Measurements from ENCODE around the gene NCAN. TPM values are rescaled to one million over a fixed set of nuclear protein-coding genes. Genes with fewer than 3 reads are reported as not detected.

The NCAN gene
- polyA plus RNA-seq, 2 of the 4 experiments (the other 2 are of a cell fraction), result 0.03 to 0.05 TPM

DNA sequence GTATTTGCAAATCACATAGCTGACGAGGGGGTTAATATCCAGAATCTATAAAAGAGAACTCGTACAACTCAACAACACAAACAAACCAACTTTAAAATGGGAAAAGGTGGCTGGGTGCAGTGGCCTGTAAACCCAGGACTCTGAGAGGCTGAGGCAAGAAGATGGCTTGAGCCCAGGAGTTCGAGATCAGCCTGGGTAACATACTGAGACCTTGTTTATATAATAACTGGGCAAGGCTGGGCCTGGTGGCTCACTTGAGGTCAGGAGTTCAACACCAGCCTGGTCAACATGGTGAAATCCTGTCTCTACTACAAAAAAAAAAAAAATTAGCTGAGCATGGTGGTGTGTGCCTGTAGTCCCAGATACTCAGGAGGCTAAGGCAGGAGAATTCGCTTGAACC is 83.2 kb downstream of the NCAN start:
- no peak overlapping the region for H3K27ac ChIP-seq
- ATAC-seq (no peak), FAIRE-seq (no peak), DNase-seq (ENCODE audit: low read depth in 1 of 2, low spot score in 1 of 2) (no peak)
- no peak overlapping the region for H3K4me2 ChIP-seq
- CTCF ChIA-PET, result interaction anchor here (0.6 to 1.6 kb wide), 2 partner anchors 13 to 48 kb away, joined by 3 to 6 read pairs; no protein-coding TSS in a partner anchor
- H3K4me1 ChIP-seq, result no peaks in the 10 kb centered on the region
- POLR2A ChIA-PET, result no interaction called here
- TF ChIP-seq GATA3 (IDR thresholded peaks at IDR 0.05; ENCODE audit: borderline replicate concordance) (no peak), ZNF302 (CRISPR knock-in tag; IDR thresholded peaks at IDR 0.05) (no peak), BHLHE40 (IDR thresholded peaks at IDR 0.05; ENCODE audit: low read depth, low read length) (no peak), TP53 (CRISPR knock-in tag; IDR thresholded peaks at IDR 0.05) (no peak), RAD21 (conservative IDR thresholded peaks at IDR 0.05 in 1 of 2, IDR thresholded peaks at IDR 0.05 in 1 of 2) (no peak), CHD2 (IDR thresholded peaks at IDR 0.05; ENCODE audit: low read length, partially characterized antibody) (no peak), HEYL (CRISPR knock-in tag; IDR thresholded peaks at IDR 0.05) (no peak), HOXB5 (CRISPR knock-in tag; IDR thresholded peaks at IDR 0.05) (no peak), HOXA7 (CRISPR knock-in tag; IDR thresholded peaks at IDR 0.05) (no peak), EP300 (IDR thresholded peaks at IDR 0.05) (no peak), EHMT2 (IDR thresholded peaks at IDR 0.05; ENCODE audit: low read depth) (no peak), POLR2A (IDR thresholded peaks at IDR 0.05; ENCODE audit: low read length) (no peak), FOXS1 (CRISPR knock-in tag; IDR thresholded peaks at IDR 0.05) (no peak), SREBF2 (IDR thresholded peaks at IDR 0.05) (no peak), EHF (CRISPR knock-in tag; IDR thresholded peaks at IDR 0.05) (no peak)
- TF ChIP-seq, protein P1, sequence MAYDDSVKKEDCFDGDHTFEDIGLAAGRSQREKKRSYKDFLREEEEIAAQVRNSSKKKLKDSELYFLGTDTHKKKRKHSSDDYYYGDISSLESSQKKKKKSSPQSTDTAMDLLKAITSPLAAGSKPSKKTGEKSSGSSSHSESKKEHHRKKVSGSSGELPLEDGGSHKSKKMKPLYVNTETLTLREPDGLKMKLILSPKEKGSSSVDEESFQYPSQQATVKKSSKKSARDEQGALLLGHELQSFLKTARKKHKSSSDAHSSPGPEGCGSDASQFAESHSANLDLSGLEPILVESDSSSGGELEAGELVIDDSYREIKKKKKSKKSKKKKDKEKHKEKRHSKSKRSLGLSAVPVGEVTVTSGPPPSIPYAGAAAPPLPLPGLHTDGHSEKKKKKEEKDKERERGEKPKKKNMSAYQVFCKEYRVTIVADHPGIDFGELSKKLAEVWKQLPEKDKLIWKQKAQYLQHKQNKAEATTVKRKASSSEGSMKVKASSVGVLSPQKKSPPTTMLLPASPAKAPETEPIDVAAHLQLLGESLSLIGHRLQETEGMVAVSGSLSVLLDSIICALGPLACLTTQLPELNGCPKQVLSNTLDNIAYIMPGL (CRISPR knock-in tag; IDR thresholded peaks at IDR 0.05; ENCODE audit: borderline replicate concordance), result no peak
- TF ChIP-seq, protein P2, sequence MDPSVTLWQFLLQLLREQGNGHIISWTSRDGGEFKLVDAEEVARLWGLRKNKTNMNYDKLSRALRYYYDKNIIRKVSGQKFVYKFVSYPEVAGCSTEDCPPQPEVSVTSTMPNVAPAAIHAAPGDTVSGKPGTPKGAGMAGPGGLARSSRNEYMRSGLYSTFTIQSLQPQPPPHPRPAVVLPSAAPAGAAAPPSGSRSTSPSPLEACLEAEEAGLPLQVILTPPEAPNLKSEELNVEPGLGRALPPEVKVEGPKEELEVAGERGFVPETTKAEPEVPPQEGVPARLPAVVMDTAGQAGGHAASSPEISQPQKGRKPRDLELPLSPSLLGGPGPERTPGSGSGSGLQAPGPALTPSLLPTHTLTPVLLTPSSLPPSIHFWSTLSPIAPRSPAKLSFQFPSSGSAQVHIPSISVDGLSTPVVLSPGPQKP (IDR thresholded peaks at IDR 0.05; ENCODE audit: low read depth, low read length), result no peak
- no peaks in the 10 kb centered on the region for H3K9me3 ChIP-seq
- no peak overlapping the region for H3K4me3 ChIP-seq
- WGBS (ENCODE audit: missing lambda C conversion rate), result 95% methylated on average over 4 of the region's 4 CpGs

DNA sequence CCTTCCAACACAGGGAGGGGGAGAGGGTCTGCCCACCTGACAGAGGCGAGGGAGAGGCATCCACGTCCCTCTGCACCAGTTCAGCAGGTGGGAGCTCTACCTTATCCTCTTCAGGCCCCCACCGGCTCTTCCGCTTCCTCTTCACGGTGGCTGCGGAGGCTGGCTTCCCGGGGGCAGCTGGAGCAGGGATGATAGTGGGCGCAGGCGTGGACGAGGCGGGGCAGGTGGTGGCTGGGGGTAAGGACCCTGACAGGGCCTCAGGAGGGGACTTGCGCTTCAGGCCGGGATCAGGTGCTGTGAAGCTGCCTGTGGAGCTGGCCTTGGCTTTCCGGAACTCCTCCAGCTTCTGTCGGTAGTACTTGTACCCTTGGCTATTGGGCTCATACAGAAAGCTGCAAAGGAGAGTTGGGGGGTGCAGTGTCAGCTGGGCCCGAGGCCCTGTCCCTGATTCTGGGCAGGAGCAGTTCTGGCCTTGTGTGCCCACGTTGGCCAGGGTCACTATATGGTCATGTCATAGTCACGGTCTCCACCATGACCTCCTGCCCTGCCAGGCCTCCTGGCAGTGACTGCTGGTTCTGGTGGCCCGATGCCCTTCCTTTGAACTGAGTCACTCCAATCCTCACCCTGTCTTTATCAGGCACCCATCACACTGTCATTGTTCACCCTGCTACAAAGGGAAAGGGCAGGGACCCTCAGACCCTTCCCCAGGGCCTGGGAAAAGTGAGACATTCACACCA is 85.4 kb downstream of the NCAN start:
- H3K4me3 ChIP-seq, result no peak overlapping the region
- ATAC-seq, result no peak
- FAIRE-seq, result no peak
- H3K9me3 ChIP-seq, result no peaks in the 10 kb centered on the region
- POLR2A ChIA-PET, result no interaction called here
- no peak overlapping the region for H3K27ac ChIP-seq
- DNase-seq (ENCODE audit: low read depth in 1 of 2, low spot score in 1 of 2), result no peak
- no peaks in the 10 kb centered on the region for H3K4me1 ChIP-seq
- CTCF ChIA-PET, result interaction anchor here (0.9 to 1.4 kb wide), 2 partner anchors 151 to 193 kb away, joined by 3 to 5 read pairs; no protein-coding TSS in a partner anchor
- TF ChIP-seq RAD21 (conservative IDR thresholded peaks at IDR 0.05 in 1 of 2, IDR thresholded peaks at IDR 0.05 in 1 of 2) (no peak), EHMT2 (IDR thresholded peaks at IDR 0.05; ENCODE audit: low read depth) (no peak), JUNB (IDR thresholded peaks at IDR 0.05) (no peak), KDM5A (IDR thresholded peaks at IDR 0.05) (no peak), RFX5 (IDR thresholded peaks at IDR 0.05) (no peak), CHD2 (IDR thresholded peaks at IDR 0.05; ENCODE audit: low read length, partially characterized antibody) (no peak), SREBF2 (IDR thresholded peaks at IDR 0.05) (no peak), MYC (IDR thresholded peaks at IDR 0.05; ENCODE audit: borderline replicate concordance, low read length) (no peak), PHF8 (IDR thresholded peaks at IDR 0.05; ENCODE audit: borderline replicate concordance, low read depth) (no peak), ZSCAN20 (CRISPR knock-in tag; IDR thresholded peaks at IDR 0.05) (no peak), ZC3H11A (IDR thresholded peaks at IDR 0.05) (no peak), CBX2 (IDR thresholded peaks at IDR 0.05; ENCODE audit: borderline replicate concordance, low read depth) (no peak), EP300 (IDR thresholded peaks at IDR 0.05) (no peak), EHF (CRISPR knock-in tag; IDR thresholded peaks at IDR 0.05) (no peak), FOSL2 (IDR thresholded peaks at IDR 0.05) (no peak), FOSL2 (CRISPR knock-in tag; IDR thresholded peaks at IDR 0.05) (no peak)
- TF ChIP-seq, protein P2 (IDR thresholded peaks at IDR 0.05; ENCODE audit: low read depth, low read length), result no peak
- TF ChIP-seq, protein P3, sequence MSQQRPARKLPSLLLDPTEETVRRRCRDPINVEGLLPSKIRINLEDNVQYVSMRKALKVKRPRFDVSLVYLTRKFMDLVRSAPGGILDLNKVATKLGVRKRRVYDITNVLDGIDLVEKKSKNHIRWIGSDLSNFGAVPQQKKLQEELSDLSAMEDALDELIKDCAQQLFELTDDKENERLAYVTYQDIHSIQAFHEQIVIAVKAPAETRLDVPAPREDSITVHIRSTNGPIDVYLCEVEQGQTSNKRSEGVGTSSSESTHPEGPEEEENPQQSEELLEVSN (IDR thresholded peaks at IDR 0.05; ENCODE audit: borderline replicate concordance, low read depth), result no peak
- TF ChIP-seq, protein P4, sequence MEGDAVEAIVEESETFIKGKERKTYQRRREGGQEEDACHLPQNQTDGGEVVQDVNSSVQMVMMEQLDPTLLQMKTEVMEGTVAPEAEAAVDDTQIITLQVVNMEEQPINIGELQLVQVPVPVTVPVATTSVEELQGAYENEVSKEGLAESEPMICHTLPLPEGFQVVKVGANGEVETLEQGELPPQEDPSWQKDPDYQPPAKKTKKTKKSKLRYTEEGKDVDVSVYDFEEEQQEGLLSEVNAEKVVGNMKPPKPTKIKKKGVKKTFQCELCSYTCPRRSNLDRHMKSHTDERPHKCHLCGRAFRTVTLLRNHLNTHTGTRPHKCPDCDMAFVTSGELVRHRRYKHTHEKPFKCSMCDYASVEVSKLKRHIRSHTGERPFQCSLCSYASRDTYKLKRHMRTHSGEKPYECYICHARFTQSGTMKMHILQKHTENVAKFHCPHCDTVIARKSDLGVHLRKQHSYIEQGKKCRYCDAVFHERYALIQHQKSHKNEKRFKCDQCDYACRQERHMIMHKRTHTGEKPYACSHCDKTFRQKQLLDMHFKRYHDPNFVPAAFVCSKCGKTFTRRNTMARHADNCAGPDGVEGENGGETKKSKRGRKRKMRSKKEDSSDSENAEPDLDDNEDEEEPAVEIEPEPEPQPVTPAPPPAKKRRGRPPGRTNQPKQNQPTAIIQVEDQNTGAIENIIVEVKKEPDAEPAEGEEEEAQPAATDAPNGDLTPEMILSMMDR (IDR thresholded peaks at IDR 0.05), result no peak
- H3K4me2 ChIP-seq, result no peak overlapping the region
- 92% methylated on average over 8 of the region's 19 CpGs for WGBS (ENCODE audit: missing lambda C conversion rate)
